Stomach (tissue), 4 donors: ENCODE measurements around the gene ATP6V0A4.

Experiments
- POLR2A ChIP-seq, 4 donors: fragments of 450-650 bp; IDR thresholded peaks; one replicate each; pipeline ENCODE4 v1.6.1; 2016; ENCODE audit warnings: antibody characterized with exemption in 4 of 4, control low read depth in 2 of 4, mild to moderate bottlenecking in 1 of 4, moderate library complexity in 1 of 4
- POLR2AphosphoS5 ChIP-seq, 3 donors: sonication (generic); formaldehyde crosslinking; IDR thresholded peaks; one replicate each; pipeline ENCODE4 v1.6.1; 2016; ENCODE audit warnings: antibody characterized with exemption in 3 of 3
- TF ChIP-seq, protein P1 (sequence below), 7 experiments: fragments of 450-650 bp in 4 of 7; fragments of 200-600 bp in 3 of 7; sonication (generic) in 3 of 7; IDR thresholded peaks; one replicate each; pipeline ENCODE4 v1.5.1; 2016 to 2019; ENCODE audit warnings: antibody characterized with exemption in 7 of 7, control low read depth in 2 of 7, mild to moderate bottlenecking in 1 of 7

DNA sequence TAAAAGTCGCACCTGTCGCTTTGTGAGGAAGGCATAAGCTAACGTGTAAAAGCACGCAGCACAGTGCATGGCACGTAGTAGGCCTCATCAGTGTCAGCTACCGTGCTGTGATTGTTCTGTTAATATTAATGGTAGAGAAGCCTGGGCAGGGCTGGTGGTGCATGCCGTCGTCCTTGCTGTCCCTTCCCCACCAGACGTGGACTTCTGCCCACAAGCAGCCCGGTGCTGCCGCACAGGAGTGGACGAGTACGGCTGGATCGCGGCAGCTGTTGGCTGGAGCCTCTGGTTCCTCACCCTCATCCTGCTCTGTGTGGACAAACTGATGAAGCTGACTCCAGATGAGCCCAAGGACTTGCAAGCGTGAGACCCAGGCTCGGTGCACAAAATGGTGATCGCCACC, 4.7 kb upstream of the ATP6V0A4 start:
- TF ChIP-seq POLR2A (IDR thresholded peaks at IDR 0.05) (no peak), POLR2AphosphoS5 (IDR thresholded peaks at IDR 0.05) (no peak)
- TF ChIP-seq, protein P1, sequence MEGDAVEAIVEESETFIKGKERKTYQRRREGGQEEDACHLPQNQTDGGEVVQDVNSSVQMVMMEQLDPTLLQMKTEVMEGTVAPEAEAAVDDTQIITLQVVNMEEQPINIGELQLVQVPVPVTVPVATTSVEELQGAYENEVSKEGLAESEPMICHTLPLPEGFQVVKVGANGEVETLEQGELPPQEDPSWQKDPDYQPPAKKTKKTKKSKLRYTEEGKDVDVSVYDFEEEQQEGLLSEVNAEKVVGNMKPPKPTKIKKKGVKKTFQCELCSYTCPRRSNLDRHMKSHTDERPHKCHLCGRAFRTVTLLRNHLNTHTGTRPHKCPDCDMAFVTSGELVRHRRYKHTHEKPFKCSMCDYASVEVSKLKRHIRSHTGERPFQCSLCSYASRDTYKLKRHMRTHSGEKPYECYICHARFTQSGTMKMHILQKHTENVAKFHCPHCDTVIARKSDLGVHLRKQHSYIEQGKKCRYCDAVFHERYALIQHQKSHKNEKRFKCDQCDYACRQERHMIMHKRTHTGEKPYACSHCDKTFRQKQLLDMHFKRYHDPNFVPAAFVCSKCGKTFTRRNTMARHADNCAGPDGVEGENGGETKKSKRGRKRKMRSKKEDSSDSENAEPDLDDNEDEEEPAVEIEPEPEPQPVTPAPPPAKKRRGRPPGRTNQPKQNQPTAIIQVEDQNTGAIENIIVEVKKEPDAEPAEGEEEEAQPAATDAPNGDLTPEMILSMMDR (IDR thresholded peaks at IDR 0.05), result no peak
